Breast epithelium (tissue), 4 donors: ENCODE data around the gene TAF4B. TPM values are rescaled to one million over a fixed set of nuclear protein-coding genes. Genes with fewer than 3 reads are reported as not detected.
"Not testable (repeated sequence)": the region's sequence is repeated elsewhere in the genome, so short reads cannot be mapped to it uniquely, and the experiment has no call there.

ENCODE experiments used
- DNase-seq, 2 donors: peaks; one replicate each; pipeline ENCODE4 v3.0.0-alpha.2; 2019; ENCODE audit warnings: low spot score in 2 of 2
- H3K27ac ChIP-seq, 2 donors: fragments of 200-600 bp; sonication (generic) in 1 of 2; one replicate each; pipeline ENCODE4 v1.5.1; 2016 to 2019; ENCODE audit warnings: mild to moderate bottlenecking in 1 of 2
- H3K27me3 ChIP-seq, 2 donors: fragments of 200-600 bp; sonication (generic) in 1 of 2; one replicate each; pipeline versions ENCODE4 v1.5.1 to v1.6.0; 2017 to 2019; ENCODE audit warnings: control low read depth in 1 of 2, mild to moderate bottlenecking in 1 of 2
- H3K36me3 ChIP-seq: fragments of 200-600 bp; one replicate; pipeline ENCODE4 v1.5.1; 2019
- H3K4me1 ChIP-seq, 2 donors: fragments of 200-600 bp; sonication (generic); one replicate each; pipeline ENCODE4 v1.5.1; 2016 to 2019; ENCODE audit warnings: control low read depth in 1 of 2
- H3K4me3 ChIP-seq, 3 donors: fragments of 200-600 bp; sonication (generic); 1 replicate in 2 of 3; 2 replicates in 1 of 3; pipeline ENCODE4 v1.5.1; 2016 to 2019; ENCODE audit warnings: mild to moderate bottlenecking in 3 of 3, moderate library complexity in 2 of 3
- H3K9me3 ChIP-seq, 2 donors: fragments of 200-600 bp; sonication (generic) in 1 of 2; one replicate each; pipeline ENCODE4 v1.5.1; 2016 to 2019; ENCODE audit warnings: control low read depth in 1 of 2
- POLR2A ChIP-seq: fragments of 450-650 bp; IDR thresholded peaks from one replicate; pipeline ENCODE4 v1.6.1; 2016; ENCODE audit warnings: antibody characterized with exemption, mild to moderate bottlenecking, moderate library complexity
- POLR2AphosphoS5 ChIP-seq, 3 donors: sonication (generic); formaldehyde crosslinking; IDR thresholded peaks; one replicate each; pipeline ENCODE4 v1.6.1; 2017; ENCODE audit warnings: antibody characterized with exemption in 3 of 3
- intact Hi-C: fragments of 100-400 bp; cut with DNase I; formaldehyde crosslinking; loops from one replicate; pipeline ENCODE4 v1.15.1; 2023; ENCODE audit warnings: low total_unique reads
- total RNA-seq, 3 donors: library from RNA; depleted of rRNA; stranded (reverse); fragments of >200 nt; gene quantifications; one replicate each; pipeline ENCODE4 v1.1.0, GENCODE V29; 2016
- TF ChIP-seq, protein P1 (sequence below), 3 donors: fragments of 450-650 bp; IDR thresholded peaks; one replicate each; pipeline ENCODE4 v1.5.1; 2016 to 2017; ENCODE audit warnings: antibody characterized with exemption in 3 of 3, mild to moderate bottlenecking in 3 of 3, moderate library complexity in 3 of 3

TAF4B gene
- total RNA-seq, 3 donors from 2014 or later = 13.6 to 16.8 (median 14.1) TPM

DNA sequence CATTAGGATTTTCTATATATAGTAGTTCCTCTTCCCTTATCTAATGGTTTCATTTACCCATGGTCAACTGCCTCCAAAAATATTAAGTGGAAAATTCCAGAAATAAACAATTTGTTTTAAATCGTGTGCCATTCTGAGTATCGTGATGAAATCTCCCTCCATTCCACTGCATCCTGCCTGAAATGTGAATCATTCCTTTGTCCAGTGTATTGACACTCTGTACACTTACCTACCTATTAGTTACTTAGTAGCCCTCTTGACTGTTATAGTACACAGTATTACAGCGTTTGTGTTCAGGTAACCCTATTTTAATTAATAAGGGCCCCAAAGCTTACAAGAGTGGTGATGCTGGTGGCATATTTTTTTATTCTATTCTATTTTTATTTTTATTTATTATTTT lies 26.2 kb downstream of the TAF4B start:
- DNase-seq = no peak
- intact Hi-C loops = no loop called here
- no peak overlapping the region for H3K4me3 ChIP-seq
- no peaks in the 10 kb centered on the region for H3K9me3 ChIP-seq
- H3K4me1 ChIP-seq = no peaks in the 10 kb centered on the region
- no peaks in the 10 kb centered on the region for H3K36me3 ChIP-seq
- TF ChIP-seq POLR2A (no peak), POLR2AphosphoS5 (IDR thresholded peaks at IDR 0.05) (no peak)
- TF ChIP-seq, protein P1, sequence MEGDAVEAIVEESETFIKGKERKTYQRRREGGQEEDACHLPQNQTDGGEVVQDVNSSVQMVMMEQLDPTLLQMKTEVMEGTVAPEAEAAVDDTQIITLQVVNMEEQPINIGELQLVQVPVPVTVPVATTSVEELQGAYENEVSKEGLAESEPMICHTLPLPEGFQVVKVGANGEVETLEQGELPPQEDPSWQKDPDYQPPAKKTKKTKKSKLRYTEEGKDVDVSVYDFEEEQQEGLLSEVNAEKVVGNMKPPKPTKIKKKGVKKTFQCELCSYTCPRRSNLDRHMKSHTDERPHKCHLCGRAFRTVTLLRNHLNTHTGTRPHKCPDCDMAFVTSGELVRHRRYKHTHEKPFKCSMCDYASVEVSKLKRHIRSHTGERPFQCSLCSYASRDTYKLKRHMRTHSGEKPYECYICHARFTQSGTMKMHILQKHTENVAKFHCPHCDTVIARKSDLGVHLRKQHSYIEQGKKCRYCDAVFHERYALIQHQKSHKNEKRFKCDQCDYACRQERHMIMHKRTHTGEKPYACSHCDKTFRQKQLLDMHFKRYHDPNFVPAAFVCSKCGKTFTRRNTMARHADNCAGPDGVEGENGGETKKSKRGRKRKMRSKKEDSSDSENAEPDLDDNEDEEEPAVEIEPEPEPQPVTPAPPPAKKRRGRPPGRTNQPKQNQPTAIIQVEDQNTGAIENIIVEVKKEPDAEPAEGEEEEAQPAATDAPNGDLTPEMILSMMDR (IDR thresholded peaks at IDR 0.05) = no peak
- no peak overlapping the region for H3K27ac ChIP-seq
- no peaks in the 10 kb centered on the region for H3K27me3 ChIP-seq

DNA sequence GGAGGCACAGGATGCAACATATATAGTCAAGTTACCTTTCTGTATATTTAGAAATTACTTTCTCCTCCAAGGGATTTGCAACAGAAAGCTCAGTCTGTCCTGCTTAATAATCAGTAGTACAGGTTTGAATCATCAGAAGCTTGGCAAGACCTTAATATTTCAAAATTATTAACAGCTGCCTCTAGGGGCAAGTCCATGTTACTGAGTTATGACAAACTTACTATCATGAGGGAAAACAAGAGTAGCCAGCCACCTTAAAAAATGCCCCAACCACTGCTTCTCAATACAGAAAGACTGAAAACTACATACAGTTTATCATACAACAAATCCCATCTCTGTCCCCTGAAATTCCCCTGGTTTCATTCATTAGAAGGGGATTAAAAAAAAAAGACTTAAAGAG lies 28.6 kb downstream of the TAF4B start:
- H3K4me1 ChIP-seq, H3K27ac ChIP-seq, H3K4me3 ChIP-seq, H3K36me3 ChIP-seq, H3K27me3 ChIP-seq, H3K9me3 ChIP-seq, intact Hi-C loops, DNase-seq: not testable (repeated sequence)

DNA sequence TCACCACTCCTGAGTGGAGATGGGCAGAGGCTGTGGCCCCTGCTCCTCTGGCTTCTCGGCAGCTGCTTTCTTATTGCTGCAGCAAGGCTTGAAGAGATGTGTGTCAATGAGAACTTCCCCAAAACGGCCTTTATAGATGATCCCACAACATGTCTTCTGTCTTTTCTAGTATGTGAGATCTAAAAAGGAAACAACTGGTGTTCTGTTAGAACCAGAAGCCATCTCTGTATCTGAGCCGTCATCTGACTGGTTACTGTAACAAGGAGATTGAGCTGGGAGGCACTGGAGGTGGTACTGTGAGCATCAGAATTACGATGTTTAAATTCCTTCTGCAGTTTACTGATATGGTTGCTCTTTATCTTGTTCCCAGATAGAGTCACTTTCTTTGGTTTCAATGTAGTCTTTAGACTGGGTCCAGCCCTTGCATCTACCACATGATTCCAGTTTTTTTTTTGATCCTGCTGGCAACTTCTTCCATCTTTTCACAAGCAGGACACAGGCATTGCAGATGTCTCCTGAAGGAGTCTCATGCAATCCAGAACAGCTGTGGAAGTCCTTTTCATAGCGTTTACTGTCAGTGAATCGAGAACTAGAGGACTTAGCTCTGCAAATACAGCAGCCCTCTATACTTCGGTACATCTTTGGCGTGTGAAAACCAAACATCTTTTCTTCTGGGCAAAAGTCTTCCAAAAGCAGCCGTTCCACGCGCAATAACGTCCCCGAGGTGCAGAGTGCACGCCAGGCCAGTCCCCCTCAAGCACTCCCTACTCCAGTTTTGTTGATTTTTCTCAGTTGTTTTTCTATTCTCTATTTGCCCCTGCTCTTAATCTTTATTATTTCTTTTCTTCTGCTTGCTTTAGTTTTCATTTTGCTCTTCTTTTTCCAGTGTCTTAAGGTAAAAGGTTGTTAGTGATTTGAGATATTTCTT lies 29.7 kb downstream of the TAF4B start:
- H3K9me3 ChIP-seq = no peaks in the 10 kb centered on the region
- H3K4me1 ChIP-seq = no peaks in the 10 kb centered on the region
- no peak overlapping the region for H3K27ac ChIP-seq
- DNase-seq = no peak
- no peak for TF ChIP-seq POLR2AphosphoS5 (IDR thresholded peaks at IDR 0.05)
- TF ChIP-seq, protein P1 (IDR thresholded peaks at IDR 0.05) = no peak
- TF ChIP-seq POLR2A = no peak
- intact Hi-C loops = no loop called here
- H3K27me3 ChIP-seq = no peaks in the 10 kb centered on the region
- H3K36me3 ChIP-seq = no peaks in the 10 kb centered on the region
- no peak overlapping the region for H3K4me3 ChIP-seq

DNA sequence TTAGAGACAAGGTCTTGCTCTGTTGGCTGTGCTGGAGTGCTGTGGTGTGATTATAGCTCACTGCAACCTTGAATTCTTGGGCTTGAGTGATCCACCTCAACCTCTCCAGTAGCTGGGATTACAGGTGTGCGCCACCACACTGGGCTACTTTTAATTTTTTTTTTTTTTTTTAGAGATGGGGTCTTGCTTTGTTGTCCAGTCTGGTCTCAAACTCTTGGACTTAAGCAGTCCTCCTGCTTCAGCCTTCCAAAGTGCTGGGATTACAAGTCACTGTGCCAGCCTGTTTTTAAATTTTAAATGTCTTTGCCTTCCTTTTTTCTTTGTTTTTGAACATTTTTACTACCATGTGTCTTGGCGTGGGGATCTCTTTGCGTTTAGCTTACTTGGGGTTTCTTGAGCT lies 32.5 kb downstream of the TAF4B start:
- Histone ChIP-seq H3K9me3 (no peaks in the 10 kb centered on the region), H3K27ac (no peak overlapping the region), H3K27me3 (no peaks in the 10 kb centered on the region), H3K4me3 (no peak overlapping the region), H3K36me3 (no peaks in the 10 kb centered on the region), H3K4me1 (no peaks in the 10 kb centered on the region)
- intact Hi-C loops = no loop called here
- no peak for DNase-seq
- TF ChIP-seq POLR2AphosphoS5 (IDR thresholded peaks at IDR 0.05) = no peak
- TF ChIP-seq, protein P1 (IDR thresholded peaks at IDR 0.05) = no peak

DNA sequence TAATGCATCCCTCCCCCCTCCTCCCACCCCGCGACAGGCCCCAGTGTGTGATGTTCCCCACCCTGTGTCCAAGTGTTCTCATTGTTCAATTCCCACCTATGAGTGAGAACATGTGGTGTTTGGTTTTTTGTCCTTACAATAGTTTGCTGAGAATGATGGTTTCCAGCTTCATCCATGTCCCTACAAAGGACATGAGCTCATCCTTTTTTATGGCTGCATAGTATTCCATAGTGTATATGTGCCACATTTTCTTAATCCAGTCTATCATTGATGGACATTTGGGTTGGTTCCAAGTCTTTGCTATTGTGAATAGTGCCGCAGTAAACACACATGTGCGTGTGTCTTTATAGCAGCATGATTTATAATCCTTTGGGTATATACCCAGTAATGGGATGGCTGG lies 33.2 kb downstream of the TAF4B start:
- H3K4me3 ChIP-seq, intact Hi-C loops, H3K4me1 ChIP-seq, H3K9me3 ChIP-seq, H3K27me3 ChIP-seq, DNase-seq, H3K36me3 ChIP-seq, H3K27ac ChIP-seq: not testable (repeated sequence)

DNA sequence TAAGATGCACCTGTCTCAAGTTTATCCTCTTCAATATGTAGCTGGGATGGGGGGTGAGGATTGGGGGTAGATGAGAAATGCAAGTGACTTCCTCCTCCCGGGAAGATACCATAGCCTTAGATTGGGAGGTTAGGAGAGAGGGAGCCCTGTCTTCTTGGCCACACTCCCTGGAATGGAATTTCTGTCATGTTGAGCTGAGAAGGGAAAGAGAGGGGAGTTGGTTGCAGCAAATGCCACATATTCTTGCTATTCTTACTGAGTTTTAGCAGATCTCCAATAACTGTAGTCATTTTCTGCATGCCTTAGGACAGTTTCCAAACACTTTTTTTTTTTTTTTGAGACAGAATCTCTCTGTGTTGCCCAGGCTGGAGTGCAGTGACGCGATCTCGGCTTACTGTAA lies 35.9 kb downstream of the TAF4B start:
- TF ChIP-seq POLR2AphosphoS5 (IDR thresholded peaks at IDR 0.05) (no peak), POLR2A (no peak)
- TF ChIP-seq, protein P1 (IDR thresholded peaks at IDR 0.05) = no peak
- H3K4me3 ChIP-seq = no peak overlapping the region
- intact Hi-C loops = no loop called here
- H3K27me3 ChIP-seq = no peaks in the 10 kb centered on the region
- DNase-seq = no peak
- H3K27ac ChIP-seq = no peak overlapping the region
- no peaks in the 10 kb centered on the region for H3K36me3 ChIP-seq
- no peaks in the 10 kb centered on the region for H3K4me1 ChIP-seq
- H3K9me3 ChIP-seq = no peaks in the 10 kb centered on the region
